HG03565 (cell line): Measurements from ENCODE around the gene LRRC4C.

Experiments
- ATAC-seq: cut with Tn5 transposase; IDR thresholded peaks from one replicate; pipeline ENCODE4 v1.9.1; 2021; ENCODE audit warnings: mild to moderate bottlenecking, moderate library complexity; ENCODE audit not compliant: unreplicated experiment

LRRC4C gene

DNA sequence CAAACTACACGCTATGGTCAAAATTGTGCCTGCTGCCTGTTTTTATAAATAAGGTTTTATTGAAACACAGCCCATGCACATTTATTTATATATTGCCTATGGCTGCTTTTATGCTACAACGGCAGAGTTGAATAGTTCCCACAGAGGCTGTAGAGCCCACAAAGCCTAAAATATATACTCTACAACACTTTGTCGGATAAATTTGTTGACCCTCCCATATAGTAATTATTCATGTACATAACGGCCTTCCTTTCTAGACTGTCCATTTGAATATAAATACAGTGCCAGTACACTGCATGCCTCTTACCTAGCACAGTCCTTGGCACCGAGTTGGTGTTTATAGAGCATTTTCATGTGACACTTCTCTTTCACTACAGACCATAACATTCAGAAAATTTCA lies 314.0 kb downstream of the LRRC4C start:
- ATAC-seq = no peak

DNA sequence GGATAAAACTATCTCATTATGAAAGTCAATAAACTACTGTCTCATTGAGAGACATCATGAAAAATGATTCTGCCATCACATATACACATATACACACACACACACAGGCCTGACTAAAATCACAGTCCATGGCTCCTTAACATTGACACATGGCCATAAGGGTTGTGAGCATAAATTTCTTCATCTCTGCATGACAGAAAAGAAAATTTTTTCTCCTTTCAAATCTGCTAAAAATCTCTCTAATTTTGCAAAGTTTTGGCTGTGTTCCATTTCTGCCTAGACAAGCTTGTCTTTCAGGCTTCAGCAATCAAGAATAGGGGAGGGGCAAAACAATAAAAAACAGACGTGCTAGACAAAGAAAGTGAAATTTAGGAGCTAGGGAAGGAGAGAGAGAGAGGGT lies 324.5 kb downstream of the LRRC4C start:
- ATAC-seq = no peak

DNA sequence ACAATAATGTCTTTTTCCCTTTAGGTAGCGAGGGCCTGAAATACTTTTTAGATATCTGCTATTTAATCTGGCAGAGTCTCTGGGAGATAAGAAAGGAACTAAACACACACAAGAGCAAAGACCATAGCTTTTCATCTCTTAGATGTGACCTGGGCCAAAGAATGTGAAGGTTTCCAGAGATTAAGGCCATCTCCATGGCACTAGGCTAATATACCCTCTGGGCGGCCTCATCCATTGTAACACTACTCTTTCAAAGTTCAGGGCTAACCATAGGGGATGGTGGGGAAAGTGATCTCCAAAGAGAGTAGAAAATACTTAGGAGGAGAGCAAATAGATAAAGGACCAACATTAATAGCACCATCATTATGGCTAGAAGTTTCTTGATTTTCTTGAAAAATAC lies 326.4 kb downstream of the LRRC4C start:
- no peak for ATAC-seq

DNA sequence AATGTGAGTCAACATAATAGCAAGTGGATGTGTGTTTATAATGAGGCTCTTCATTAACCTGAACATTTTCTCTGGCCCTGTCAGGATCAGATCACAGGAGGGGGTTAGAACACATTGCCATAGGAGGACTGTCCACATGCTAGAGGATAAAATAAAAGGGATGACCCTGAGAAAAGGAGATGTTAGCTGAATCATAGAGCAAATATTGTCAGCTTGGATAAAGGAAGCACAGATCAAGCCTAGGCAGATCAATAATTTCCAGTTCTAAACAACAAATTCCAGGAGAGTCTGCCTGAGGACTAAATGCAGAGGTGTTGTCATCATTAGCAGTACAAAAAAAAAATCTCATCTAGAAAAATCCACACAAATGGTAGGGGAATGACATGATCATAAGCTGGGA lies 337.9 kb downstream of the LRRC4C start:
- no peak for ATAC-seq

DNA sequence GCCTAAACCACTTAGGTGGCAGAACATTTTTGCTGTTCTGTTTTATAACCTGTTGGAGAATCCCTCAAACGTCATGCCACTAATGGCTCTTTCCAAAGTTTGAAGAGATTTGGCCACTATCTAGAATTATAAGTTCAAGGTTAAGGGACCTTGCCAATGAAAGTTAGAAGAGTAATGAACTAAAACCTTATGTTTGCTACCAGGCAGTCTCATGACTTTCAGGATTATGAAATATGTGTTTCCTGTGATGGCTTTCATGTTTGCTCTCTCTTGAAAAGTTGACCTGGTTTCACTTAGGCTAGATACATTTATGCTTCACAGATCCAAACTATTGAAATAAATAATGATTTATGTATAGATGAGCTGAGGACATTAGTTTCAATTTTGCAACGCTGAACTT lies 340.0 kb downstream of the LRRC4C start:
- peak; percentile 56 for ATAC-seq

DNA sequence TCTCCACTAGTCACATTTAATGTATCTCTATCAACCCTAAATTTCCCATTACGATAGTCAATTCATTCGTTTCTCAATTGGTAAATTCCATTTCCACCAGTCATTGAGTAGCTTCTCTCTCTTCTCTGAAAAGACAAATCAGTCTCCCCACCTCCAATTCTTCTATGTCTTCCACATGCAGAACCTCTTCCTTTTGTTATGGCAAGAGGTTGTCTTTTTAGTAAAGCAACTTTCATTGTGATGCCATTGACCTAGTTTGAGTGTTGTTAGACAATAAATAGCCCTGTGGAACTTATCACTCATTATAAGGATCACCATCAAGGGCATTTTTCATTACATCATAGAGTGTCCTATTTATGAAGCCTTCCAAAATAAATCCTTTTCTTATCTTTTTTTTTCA lies 340.9 kb downstream of the LRRC4C start:
- no peak for ATAC-seq

DNA sequence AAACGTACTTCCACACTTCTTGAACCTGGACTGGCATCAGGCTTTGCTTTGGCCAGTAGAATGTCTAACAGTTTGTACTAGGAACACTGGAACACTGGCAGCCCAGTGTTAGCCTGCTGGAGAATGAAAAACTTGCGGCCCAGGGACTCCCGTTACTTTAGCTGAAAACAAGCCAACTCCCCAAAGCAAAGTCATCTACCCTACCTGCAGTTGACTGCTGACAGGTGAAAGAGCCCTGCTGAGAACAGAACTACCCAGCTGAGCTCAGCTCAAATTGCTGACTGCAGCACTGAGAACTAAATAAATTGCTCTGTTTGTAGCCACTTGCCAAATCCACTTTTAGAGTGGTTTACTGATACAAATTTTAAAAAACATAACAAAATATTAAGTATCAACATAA lies 342.5 kb downstream of the LRRC4C start:
- no peak for ATAC-seq

DNA sequence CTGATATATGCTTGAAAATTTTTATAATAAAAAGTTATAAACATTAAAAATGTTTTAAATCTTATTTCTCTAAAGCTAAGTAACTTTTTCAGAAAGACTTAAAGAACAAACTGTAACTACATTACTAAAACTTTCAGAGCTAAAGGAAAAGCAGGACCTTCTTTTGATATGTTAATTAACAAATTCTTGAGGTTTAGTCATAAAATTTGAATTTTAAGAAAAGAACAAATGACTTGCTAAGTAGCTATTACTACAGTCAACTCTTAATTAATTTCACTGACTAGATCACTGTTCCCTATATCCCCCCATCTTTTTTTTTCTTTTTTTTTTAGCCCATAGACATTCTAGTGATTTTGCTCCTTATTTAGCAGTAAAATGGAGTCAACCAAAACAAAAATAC lies 344.4 kb downstream of the LRRC4C start:
- ATAC-seq = no peak

DNA sequence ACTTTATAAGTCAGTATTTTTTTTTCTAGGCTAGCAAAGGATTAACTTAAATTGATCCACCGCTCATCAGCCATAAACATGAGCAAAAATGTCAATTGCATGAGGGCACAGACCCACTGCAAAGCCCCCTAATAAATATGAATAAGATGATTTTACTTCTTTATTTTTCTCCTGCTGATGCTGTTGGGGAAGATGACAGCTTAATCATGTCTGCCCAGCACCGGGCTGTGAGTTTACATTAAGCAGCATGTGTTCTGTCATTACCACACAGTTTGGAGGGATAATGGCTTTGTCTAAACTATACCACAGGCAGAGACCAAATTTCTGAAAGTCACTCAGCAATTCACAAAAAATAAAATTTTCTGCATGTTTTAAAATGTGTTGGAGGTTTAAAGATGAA lies 346.3 kb downstream of the LRRC4C start:
- ATAC-seq = no peak

DNA sequence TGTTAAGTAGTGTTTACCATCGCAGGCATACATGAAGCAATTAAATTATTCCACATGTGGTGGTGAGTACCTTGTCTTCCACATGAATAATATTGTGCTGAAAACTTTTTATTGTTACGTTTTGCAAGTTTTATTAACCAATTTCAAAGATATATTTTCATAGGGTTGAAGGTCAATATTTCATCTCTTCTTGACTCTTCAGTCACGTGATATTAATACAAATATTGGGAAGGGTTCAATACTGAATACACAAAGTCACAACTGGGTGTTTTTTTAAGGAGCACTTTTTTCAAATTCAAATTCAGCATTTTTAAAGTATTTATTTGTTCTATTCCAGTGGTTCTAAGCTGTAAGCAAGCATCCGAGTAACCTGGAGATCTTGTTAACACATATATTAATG lies 348.9 kb downstream of the LRRC4C start:
- ATAC-seq = no peak

DNA sequence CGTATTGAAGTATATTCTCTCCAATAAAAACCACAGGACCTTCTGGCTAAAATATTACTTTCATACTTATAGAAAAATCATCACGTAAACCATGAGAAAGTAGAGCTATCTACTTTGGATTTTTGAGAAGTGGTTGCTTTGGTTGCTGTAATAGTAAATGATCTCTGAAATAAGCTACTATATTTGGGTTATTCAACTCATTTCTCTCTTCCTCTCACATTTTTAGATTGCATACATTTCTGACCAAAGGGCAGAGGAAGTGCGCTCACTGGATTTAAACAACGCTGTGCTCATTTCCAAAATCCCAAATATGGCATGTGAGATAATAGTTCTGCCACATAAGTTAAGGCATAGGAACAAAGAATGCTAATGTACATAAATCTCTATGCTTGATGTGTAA lies 357.0 kb downstream of the LRRC4C start:
- ATAC-seq = peak; percentile 78

DNA sequence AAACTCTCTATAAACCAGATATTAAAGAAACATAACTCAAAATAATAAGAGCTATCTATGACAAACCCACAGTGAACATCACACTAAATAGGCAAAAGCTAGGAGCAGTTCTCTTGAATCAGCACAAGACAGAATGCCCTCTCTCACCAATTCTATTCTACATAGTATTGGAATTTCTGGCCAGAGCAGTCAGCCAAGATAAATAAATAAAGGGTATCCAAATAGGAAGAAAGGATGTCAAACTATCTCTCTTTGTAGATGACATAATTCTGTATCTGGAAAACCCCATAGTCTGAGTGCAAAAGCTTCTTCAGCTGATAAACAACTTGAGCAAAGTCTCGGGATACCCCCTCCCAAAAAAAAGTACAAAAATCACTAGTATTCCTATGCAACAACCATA lies 359.8 kb downstream of the LRRC4C start:
- no peak for ATAC-seq

DNA sequence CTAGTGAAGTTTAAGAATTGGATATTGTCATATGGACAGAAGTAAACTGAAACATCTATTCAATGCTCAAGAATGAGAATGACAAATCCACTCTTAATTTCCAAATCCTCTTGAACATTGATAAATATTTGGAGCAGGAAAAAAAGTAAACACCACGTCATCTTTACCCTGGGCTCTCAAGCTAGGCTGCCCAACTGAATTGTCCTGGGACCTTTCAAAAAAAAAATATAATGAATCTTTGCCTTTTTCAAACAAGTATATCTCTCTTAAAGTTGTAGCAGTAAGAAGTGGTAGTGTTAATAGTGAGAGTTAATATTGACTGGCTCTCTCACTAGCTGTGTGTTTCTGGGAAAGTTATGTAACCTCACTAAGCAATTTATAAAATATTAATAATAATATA lies 374.3 kb downstream of the LRRC4C start:
- no peak for ATAC-seq

DNA sequence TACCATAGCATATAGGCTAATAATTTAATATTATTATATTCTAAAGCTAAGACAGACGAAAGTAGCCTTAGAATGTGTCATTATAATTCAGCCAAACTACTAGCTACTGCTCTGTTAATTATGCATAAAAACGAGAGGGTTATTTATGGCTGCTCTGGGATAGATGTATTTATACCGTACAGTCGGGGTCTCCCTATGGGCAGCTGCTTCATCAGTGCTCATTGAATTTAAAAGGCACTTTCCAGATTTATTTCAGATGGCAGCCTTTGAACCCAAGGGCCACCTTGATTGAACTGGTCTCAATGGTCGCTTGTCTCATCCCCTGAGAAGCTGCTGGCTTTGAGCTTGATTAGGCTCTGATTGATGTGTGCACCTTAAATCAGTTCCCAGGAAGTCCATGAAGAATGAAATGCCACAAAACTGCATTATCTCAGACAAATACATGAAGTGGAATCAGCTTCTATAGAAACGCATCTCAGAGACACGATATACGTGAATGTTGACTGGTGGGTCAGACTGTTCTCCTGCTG lies 377.6 kb downstream of the LRRC4C start:
- no peak for ATAC-seq

DNA sequence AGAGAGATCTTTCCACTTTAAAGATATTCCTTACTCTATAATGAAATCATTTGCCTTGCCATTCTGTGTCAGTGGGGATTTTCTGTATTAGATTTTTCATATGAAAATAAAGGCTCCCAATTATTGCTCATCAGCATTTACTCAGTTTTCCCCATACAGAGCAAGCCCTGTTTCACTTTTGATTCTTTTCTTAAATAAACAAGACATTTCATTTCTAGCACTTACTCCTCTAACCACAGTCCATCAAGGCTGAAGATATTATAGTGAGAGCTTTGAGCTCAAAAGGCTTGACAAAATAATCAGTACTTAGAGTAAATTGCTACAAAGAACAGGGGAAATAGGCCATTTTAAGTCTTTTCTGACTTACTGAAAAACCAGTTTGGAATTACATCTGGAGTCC lies 385.1 kb downstream of the LRRC4C start:
- ATAC-seq = no peak

DNA sequence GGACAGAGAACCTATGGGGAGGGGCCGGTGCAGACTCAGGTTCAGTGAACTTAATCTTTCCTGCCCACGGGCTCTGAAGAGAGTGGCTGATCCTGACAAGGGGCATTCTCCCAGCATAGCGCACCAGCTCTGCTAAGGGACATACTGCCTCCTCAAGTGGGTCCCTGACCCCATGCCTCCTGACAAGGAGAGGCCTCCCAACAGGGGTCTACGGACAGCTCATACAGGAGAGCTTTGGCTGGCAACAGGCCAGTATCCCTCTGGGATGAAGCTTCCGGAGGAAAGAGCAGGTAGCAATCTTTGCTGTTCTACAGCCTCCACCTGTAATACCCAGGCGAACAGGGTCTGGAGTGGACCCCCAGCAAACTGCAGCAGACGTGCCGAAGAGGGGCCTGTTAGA lies 394.0 kb downstream of the LRRC4C start:
- ATAC-seq = no peak

DNA sequence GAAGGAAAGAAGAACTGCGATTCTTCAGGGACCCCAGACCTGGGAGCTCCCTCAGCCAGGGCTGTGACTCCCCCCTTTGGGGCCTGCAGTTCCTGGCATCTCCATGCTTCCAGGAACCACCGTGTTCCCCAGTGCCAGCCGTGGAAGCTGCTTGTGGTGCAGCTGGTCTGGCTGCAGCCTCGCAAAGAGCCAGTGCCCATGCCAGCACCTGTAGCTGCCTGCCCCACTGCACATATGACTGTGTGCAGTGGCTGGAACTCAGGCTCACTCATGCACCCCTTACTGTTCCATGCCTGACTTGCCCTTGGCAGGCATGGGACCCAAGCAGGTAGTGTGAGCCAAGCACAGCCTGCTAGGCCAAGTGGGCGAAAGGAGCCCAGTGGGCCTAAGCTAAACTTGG lies 401.3 kb downstream of the LRRC4C start:
- ATAC-seq = no peak

DNA sequence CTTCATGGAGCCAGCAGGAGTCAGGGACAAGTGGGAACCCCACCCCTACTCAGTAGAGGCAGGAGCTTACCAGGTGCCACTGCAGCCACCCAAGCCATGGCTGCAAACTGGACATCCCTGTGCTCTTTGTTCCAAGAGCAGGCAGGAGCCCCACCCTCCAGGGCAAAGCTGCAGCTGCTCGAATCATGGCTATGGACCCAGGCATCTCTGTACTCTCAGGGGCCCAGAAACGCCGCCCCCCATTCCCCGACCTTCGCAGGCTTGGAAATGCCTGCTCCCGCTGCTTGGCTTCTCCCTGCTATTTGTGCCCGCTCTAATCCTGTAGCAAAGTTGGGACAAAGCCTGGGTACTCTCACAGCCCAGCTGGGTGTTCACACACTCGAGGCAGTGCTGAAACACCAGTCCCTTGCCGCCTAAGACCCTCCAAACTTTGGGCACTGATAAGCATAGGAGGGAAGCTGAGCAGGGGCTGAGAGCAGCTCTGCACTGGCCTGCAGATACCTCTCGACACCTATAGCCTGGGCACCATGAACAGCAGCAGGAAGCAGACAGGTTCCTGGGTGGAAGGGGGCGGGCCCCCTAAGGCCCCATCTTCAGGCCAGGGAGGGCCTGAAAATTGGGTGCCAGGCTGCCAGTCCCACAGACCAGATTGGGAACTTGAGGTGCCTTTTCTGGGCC lies 402.4 kb downstream of the LRRC4C start:
- ATAC-seq = no peak

DNA sequence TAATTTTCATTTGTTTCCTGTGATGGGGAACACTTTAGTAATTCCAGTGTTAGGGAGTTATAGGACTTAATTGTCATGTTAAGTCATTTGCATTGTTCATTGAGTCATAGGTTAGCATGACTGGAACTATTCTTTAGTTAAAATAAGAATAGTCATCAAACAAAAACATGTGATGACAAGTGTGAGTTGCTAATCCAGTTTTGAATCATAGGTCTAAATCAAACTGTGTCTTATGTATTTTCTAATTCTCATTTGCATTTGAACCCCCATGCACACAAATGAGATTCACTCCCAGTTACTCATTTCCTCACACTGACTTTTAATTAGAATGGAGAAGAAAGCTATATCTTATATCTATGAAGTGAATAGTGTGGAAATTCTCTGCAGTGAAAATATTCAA lies 405.6 kb downstream of the LRRC4C start:
- ATAC-seq = no peak

DNA sequence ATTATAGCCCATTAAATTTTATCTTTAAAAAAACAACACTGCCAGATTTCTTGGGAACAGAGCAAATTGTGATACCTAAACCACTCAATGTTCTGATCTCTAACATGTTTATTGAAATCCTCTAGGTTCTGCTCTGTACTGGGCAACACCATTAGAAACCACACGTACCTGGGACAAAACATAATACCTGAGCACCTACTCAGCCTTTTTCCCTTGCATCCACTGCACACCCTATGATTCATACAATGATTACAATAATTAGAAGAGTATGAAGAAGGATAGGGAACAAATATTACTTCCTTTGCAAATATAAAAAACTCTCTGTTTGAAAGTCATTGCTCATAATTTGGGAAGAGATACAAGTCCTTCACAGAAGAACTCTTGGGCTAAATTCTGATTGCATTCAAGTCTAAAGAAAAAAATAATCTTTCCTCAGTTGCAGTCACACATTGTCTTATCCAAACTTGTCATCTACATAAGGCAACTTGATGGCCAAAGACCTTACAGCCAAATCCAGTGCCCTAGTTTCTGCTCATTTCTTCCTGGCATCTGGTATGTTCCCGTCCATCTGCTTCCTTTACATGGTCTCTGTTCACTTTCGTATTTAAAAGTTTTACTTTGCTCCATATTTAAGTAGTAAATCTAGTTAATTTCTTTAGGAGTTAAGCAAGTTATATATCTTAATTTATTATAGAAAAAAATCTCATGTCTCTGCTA lies 407.4 kb downstream of the LRRC4C start:
- ATAC-seq = no peak

DNA sequence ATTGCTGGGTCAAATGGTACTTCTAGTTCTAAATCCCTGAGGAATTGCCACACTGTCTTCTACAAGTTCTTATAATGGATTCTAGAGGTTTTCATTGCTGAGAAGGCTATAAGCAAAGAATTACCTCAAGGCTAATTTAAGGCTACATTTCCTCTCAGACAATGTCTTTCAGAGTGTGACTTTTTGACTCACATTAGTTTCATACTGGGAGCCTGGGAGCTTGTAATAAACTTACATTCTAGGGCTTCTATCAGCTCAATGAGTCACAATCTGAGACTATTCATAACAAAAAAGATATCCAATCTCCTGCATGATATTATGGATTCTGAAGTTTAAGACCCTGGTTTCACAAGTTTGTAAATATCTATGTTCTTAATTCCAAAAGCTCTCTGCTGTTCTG lies 408.7 kb downstream of the LRRC4C start:
- peak; percentile 38 for ATAC-seq

DNA sequence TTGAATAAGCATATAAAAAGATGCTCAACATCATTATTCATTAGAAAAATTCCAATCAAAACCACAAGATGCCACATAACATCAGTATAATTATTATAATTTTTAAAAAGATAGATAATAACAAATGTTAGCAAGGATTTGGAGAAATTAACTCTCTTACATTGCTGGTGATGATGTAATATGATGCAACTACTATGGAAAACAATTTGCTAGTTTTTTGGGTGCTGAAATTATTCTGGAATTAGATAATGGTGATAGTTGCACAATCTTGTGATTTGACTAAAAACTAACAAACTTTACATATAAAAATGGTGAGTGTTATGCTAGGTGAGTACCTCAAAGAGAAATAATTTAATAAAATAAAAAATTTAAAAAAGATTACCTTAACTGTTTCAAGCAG lies 412.2 kb downstream of the LRRC4C start:
- no peak for ATAC-seq

DNA sequence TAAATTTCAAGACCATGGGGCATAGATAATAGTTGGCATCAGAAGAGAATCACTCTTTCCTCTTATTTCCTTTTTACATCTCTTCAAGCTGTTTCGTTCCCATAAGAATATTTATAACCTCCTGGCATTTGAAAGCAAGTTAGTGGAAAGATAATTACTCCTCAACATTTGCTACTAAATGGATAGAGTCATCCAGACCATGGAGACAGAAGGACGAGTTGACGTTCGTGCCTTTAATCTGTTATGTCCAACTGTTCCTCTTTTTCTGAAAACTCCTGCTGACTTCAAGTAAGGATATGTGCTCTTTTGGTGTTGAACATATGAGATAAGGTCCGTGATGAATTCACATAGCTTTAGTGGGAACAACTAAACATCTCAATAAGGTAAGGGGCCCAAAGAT lies 414.2 kb downstream of the LRRC4C start:
- ATAC-seq = no peak
